ENCODE measurements around the gene NFIC.

Gene NFIC

DNA sequence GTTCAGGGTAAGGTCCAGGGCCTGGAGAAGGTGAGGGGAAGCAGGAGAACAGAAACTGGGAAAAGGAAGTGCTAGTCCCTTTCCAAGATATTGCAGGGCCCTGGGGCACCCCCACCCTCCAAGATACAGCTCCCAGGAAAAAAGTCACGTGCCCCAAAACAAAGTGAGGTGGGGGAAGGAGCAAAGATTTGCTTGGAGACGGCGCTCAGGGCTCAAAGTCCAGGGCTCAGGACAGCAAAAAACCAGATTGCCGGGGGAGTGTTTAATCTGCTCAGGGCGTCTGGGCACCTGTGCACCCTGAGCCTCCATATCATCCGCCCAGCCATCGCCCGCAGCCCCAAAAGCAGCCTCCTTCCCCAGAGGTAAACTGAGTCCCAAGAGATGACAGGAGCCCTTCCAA, 107.6 kb downstream of the NFIC start:
- H3K4me3 ChIP-seq (ENCODE audit: low read length) = no peak overlapping the region
- DNase-seq (ENCODE audit: low read depth, low spot score) = no peak

DNA sequence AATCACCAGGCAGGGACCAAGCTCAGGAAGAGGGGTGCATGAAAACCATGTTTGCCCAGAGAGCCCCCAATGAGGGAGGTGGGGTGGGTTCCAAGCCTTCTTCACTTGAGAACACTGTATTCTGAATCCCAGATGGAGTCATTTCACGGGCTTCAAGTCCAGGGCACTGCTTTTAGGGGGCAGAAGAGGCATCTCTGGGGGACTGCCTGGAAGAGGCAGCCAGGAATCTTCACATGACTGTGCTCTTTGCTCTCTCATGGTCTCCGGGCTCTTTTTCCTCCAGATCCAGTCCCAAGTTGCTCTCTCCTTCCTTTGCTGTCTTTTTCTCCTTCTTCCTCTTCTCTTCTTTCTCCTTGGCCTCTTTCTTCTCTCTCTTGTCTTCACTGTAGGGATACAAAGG, 108.2 kb downstream of the NFIC start:
- H3K4me3 ChIP-seq (ENCODE audit: low read length) = no peak overlapping the region
- DNase-seq (ENCODE audit: low read depth, low spot score) = no peak

DNA sequence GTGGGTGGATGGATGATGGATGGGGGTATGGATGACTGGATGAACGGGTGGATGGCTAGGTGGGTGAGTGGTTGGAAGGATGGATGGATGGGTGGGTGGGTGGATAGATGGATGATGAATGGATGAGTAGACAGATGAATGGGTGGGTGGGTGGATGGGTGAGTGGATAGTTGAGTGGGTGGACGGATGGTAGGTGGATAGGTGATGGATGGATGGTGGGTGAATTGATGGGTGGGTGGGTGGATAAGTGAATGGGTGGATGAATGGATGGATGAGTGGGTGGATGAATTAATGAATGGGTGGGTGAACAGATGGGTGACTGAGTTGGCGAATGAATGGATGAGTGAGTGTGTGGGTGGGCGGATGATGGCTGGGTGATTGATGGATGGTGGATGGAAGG, 109.1 kb downstream of the NFIC start:
- DNase-seq (ENCODE audit: low read depth, low spot score) = no peak
- H3K4me3 ChIP-seq (ENCODE audit: low read length) = no peak overlapping the region

DNA sequence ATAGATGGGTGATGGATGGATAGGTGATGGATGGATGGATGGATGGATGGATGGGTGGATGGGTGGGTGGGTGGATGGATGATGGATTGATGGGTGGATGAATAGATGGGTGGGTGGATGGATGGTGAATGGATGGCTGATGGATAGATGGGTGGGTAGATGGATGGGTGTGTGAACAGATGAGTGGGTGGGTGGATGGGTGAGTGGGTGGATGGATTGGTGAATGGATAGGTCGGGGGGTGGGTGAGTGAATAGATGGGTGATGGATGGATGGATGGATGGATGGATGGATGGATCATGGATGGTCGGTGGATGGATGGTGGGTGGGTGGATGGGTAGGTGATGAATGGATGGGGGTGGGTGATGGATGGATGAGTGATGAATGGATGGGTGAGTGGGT, 110.4 kb downstream of the NFIC start:
- H3K4me3 ChIP-seq (ENCODE audit: low read length) = no peak overlapping the region
- no peak for DNase-seq (ENCODE audit: low read depth, low spot score)

DNA sequence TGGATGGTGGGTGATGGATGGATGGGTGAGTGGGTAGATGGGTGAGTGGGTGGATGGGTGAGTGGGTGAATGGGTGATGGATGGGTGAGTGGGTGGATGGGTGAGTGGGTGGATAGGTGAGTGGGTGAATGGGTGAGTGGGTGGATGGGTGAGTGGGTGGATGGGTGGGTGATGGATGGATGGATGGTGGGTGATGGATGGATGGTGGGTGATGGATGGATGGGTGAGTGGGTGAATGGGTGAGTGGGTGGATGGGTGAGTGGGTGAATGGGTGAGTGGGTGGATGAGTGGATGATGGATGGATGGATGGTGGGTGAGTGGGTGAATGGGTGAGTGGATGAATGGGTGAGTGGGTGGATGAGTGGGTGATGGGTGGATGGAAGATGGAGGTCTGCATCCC, 111.1 kb downstream of the NFIC start:
- no peak overlapping the region for H3K4me3 ChIP-seq (ENCODE audit: low read length)
- DNase-seq (ENCODE audit: low read depth, low spot score) = no peak

DNA sequence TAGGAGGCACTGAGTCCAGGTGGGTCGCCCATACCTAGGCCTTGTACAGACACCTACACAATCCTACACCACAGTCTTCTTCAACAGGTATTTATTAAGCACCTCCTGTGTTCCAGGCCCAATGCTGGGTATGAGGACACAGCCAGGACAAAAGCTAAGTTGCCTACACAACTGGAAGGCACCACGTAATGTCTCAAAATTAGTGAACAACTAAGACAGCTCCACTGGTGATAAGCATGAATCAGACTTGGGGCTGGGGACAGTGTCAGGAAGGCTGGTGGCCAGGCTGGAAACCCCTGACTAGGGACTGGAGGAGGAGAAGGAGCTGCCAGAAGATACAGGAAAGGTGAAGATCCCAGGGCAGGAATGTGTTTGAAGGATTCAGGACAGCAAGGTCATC, 111.6 kb downstream of the NFIC start:
- H3K4me3 ChIP-seq (ENCODE audit: low read length) = peak overlapping the region; percentile 57
- no peak for DNase-seq (ENCODE audit: low read depth, low spot score)

DNA sequence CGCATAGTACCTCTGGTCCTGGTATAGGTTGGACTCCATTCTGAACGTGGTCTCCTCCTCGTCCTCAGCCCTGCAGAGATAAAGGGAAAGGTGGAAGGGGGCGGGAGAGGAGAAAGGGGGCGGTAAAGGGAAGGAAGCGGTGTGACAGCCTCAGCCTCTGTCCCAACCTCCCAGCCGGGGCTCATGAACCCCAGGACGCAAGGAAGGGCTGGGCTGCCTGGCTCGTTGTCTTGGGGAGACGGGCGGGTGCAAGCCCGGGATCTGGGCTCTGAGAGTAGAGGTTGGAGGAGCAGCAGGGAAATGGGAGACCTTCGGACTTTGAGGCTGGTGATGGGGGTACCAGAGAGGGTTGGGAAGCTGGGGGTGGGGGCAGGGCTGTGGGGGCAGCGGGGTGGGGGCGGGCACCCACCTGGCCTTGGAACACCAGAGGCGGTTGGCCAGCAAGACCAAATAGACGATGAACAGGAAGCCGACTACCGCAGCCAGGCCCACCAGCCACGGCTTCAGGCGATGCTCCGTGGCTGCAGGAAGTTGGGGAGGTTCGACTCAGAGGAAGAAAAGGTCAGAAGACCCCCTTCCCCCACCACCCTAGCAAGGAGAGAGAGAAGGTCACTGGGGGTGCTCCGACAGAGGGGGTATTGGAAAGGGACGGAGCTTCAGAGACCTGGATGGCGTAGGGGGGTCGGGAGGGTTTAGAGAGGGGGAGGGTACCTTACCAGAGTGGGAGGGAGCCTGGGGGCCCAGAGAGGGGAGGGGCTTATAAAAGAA, 112.2 kb downstream of the NFIC start:
- peak overlapping the region; percentile 57 for H3K4me3 ChIP-seq (ENCODE audit: low read length)
- DNase-seq (ENCODE audit: low read depth, low spot score) = peak; percentile 72

DNA sequence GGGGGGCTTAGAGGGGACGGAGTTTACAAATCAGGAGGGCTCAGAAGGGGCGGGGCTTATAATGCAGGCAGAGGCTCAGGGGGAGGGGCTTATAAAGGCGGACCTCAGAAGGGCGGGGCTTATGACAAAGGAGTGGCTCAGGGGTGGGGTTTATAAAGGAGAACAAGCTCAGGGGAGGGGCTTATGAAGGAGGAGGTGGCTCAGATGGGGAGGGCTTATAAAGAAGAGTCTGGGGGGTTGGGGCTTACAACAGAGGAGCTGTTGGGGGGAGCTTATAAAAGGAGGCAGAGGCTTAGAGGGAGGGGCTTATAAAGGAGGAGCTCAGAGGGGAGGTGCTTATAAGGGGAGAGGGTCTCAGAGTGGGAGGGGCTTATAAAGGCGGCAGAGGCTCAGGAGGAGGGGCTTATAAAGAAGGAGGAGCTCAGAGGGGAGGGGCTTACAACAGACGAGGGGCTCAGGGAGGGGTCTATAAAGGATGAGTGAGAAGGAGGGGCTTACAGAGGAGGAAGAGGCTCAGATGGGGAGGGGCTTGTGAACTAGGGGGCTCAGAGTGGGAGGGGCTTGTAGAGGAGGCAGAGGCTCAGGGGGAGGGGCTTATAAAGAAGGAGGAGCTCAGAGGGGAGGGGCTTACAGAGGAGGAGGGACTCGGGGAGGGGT, 112.9 kb downstream of the NFIC start:
- DNase-seq (ENCODE audit: low read depth, low spot score) = peak; percentile 86
- H3K4me3 ChIP-seq (ENCODE audit: low read length) = peak overlapping the region; percentile 57

DNA sequence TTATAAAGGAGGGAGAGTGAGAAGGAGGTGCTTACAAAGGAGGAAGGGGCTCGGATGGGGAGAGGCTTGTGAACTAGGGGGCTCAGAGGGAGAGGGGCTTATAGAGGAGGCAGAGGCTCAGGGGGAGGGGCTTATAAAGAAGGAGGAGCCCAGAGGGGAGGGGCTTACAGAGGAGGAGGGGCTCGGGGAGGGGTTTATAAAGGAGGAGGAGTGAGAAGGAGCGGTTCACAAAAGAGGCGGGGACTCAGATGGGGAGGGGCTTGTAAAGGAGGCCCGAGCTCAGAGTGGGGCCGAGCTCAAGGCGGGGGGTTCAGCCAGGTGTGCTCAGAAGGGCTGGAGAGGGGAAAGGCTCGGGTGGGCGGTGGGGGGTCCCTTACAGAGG, 113.4 kb downstream of the NFIC start:
- H3K4me3 ChIP-seq (ENCODE audit: low read length) = no peak overlapping the region
- DNase-seq (ENCODE audit: low read depth, low spot score) = peak; percentile 37

DNA sequence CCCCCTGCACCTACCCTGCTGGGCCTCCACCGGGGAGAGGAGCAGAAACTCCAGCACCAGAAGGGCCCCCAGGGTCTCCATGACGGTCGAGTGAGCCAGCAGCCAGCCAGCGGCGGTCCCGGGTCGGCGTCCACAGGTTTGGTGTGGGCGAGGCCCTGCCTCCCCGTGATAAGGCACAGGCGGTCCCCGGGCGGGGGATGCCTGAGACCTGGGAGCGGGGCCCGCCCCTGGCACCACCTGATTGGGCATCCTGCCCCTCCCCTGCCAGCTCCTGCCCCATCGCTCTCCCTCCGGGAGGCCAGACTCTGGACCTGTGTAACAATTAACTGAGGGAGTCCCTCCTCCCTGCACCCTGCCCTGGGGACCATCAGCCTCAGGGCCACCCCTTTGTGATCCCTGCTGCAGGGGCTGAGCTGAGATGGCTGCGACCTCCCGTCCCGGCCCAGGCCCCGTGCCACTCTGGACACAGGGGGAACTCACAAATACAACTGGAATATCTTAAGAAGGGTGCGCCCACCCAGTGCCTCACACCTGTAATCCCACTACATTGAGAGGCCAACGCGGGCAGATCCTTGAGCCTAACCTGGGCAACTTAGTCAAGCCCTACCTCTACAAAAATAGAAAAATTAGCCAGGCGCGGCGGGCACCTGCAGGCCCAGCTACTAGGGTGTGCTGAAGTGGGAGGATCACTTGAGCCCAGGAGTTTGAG, 114.2 kb downstream of the NFIC start, which contains the start of gene SMIM24:
Gene SMIM24, minus strand, starts transcription at position 143 of the 709 bp plus-strand sequence. Its CDS starts 62 bp downstream, at position 81.
- no peak for DNase-seq (ENCODE audit: low read depth, low spot score)
- H3K4me3 ChIP-seq (ENCODE audit: low read length) = peak within 1 kb of the TSS; percentile 57

DNA sequence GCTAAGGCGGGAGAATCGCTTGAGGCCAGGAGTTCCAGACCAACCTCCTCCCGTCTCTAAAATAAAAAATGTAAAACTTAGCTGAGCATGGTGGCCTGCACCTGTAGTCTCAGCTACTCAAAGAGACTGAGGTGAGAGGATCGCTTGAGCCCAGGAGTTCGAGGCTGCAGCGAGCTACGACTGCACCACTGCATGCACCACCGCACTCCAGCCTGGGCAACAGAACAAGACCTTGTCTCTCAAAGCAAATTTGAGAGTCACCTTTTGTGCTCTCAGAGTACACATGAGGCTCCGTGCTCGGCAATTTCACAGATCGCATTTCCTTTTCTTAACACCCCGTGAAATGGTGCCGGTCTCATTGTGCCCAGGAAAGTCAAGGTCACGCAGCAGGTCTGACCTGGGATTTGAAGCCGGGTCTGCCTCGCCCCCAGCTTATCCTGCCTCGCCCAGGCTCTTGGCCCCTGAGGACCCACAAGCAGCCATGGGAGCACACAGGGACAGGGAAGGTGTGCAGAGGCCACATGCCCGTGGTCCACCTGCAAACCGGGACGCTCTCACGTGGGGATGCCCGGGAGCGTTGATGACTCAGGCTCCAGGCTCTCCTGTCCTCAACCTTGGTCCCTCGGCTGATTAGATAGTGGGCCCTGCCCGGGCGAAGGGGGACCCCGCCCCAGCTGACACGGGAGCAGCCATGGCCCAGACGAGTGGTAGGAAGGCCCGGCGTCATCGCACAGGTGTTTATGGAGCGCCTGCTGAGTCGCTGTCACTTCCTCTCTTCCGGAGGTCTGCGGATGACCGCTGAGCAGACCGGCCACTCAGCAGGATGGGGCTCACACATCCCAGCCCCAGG, 115.1 kb downstream of the NFIC start:
- DNase-seq (ENCODE audit: low read depth, low spot score) = no peak
- no peak overlapping the region for H3K4me3 ChIP-seq (ENCODE audit: low read length)

DNA sequence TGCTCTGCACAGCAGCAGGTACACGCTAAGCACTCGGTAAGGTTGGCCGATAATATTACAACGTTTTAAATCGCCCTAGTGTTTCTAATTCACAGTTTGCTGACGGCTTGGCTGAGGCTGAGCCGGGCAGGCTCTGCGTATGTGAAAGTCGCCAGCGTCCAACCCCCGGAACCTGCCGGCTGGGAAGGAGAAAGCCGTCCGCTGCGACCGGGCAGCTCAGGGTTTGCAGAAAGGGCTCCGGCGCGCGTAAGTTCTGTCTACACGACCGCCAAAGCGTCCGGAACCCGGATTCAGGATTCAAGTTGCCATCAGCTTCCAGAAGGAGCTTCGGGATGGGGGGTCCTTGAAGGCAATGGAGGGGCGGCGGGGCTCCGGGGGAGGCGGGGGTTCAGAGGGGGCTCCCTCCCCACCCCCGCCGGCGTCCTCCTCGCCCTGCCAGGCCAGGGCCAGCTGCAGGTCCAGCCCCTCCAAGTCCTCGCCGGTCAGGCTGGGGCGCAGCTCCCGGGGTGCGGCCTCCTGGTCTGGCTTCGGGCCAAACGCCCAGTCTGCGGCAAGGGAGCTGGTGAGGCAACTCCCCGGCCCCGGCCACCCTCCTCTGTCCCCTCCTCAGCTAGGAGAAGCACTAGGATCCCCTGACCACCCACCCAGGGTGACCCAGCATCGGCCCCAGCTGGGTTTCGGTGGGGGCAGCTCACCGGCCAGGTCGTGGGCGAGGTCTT, 116.3 kb downstream of the NFIC start:
- no peak for DNase-seq (ENCODE audit: low read depth, low spot score)
- H3K4me3 ChIP-seq (ENCODE audit: low read length) = no peak overlapping the region

DNA sequence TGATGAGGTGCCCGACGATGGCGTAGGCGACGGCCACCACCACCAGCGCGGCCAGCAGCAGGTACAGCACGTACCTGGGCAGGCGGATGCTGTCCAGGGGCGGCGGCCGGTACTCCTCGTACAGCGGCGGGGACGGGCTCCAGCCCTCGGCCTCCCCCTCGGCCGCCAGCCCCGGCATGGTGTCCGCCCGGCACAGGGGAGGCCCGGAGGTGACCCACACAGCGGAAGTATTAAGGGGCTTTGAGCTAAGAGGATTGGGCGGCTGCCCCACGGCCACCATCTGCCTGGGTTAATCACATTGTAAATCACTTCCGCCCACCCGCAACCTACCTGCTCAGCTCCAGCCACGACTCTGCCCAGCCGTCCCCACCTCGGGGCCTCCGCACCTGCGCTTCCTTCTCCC, 116.8 kb downstream of the NFIC start, which contains the start of gene SMIM44:
Gene SMIM44, minus strand, starts transcription at position 216 of the 403 bp plus-strand sequence. Its CDS starts 38 bp downstream, at position 178.
- no peak for DNase-seq (ENCODE audit: low read depth, low spot score)
- no peak within 1 kb of the TSS for H3K4me3 ChIP-seq (ENCODE audit: low read length)

DNA sequence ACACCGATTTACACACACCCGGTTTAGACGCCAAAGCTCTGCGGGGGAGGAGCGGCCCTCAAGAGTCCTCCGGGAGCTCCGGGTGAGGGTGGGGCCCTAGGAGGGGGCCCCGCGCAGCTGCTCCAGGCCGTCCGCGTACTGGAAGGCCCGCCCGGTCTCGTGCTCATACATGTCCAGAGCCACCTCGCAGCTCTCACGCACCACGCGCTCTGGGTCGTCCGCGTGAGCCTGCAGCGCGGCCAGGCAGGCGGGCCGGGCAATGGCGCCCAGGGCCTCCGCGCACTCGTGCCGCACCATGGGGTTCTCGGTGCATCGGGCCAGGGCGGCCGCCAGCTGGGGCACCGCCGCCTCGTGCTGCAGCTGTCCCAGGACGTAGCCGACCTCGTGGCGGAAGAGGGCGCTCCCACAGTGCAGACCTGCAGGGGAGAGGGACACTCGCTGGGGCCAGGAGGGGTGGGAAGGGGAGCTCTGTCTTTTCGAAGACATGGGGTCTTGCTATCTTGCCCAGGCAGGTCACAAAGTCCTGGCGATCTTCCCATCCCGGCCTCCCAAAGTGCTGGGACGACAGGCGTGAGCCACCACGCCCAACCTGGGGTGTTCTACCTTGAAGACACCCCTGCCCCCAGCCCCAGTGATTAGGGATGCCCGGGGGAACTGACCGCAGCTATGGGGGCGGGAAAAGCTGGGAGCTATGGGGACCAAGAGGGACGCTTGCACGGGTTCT, 125.2 kb downstream of the NFIC start:
- no peak for DNase-seq (ENCODE audit: low read depth, low spot score)
- no peak overlapping the region for H3K4me3 ChIP-seq (ENCODE audit: low read length)

DNA sequence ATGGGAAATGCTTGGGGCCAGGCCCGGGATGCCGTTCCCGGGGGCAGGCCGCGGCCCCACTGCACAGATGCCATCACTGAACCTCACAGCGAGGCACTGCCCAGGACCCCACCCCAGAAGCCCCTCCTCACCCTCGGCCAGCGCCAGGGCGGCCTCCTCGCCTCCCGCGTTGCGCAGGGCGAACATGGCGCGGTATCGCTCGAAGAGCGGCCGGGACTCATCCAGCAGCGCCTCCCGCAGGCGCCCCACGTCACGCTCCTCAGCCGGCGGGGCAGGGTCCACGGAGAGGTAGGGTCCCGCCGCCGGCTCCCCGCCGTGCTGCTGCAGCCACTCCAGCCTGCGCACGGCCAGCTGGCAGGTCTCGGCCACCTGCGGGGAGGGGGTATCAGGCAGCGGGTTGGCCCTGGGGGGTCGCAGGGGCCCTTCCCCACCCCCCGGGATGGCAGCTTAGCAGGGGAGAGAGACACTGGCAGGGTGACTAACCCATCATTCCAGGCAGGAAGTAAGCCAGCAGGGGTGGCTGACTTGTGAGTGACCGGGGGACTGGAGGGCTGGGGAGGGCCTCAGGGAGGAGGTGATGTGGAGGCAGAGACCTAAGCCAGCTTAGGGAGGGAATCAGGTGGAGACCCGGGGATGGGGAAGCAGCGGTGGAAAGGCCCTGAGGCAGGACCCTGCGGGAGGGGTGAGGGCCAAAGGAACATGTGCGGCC, 125.9 kb downstream of the NFIC start:
- no peak overlapping the region for H3K4me3 ChIP-seq (ENCODE audit: low read length)
- no peak for DNase-seq (ENCODE audit: low read depth, low spot score)

DNA sequence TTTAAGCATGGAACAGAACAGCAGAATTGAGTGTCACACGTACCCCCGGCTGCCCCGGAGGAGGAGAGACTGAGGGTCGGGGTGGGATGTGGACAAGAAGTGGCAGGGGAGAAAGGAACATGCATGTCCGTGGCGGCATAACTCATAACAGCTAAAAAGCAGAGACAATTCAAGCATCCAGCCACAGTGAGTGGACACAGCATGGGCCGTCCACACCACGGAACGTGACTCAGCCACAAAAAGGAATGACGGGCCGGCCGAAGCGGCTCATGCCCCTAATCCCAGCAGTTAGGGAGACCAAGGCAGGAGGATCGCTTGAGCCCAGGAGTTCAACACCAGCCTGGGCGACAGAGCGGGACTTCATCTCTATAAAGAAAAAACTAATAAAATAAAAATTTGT, 126.5 kb downstream of the NFIC start:
- DNase-seq (ENCODE audit: low read depth, low spot score) = no peak
- no peak overlapping the region for H3K4me3 ChIP-seq (ENCODE audit: low read length)

DNA sequence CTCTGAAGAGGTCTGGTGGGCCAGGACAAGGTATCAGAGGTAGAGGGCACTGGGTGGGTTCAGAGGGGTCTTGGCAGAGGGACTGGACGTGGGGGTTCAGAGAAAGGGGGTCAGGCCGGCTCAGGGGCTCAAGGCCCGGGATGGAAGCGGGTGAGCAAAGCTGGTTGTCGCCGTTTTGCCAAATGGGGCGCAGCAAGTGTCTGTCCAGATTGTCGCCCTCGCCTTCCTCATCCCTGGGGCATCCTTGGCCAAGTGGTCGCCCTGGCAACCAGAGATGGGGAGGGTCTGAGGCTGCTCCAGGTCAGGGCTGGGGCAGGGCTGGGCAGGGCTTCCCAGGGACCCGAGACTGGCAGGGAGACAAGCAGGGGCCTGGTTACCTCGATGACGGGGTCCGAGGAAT, 127.3 kb downstream of the NFIC start:
- DNase-seq (ENCODE audit: low read depth, low spot score) = no peak

More for the DNA sequence above, 127.3 kb downstream of the NFIC start:
- H3K4me3 ChIP-seq (ENCODE audit: low read length) = peak overlapping the region; percentile 41
